HepG2 (cell line): ENCODE data around the gene DPYD. TPM values are rescaled to one million over a fixed set of nuclear protein-coding genes. Genes with fewer than 3 reads are reported as not detected.

Source experiments
- ATAC-seq: fragments of 200-7000 bp; cut with Tn5 transposase; 3 replicates; pipeline ENCODE4 v1.9.1; 2020; ENCODE audit warnings: mild to moderate bottlenecking, moderate library complexity
- BruUV-seq: library from RNA; stranded (reverse); fragments of 400-500 nt; replicated peaks from 2 replicates; lab custom pipeline; 2021; lab: Mats Ljungman, UMichigan
- CTCF ChIA-PET: fragments of 300-600 bp; formaldehyde crosslinking; extraction: SDS; loops from one replicate; lab custom pipeline; 2021; ENCODE audit warnings: low total read pairs, inconsistent platforms, low intra/inter-chr PET ratio; lab: Yijun Ruan, JAX
- POLR2A ChIA-PET: fragments of 350-600 bp; sonication (Branson Sonifier 250); formaldehyde crosslinking; loops from one replicate; lab custom pipeline; 2020; ENCODE audit warnings: antibody characterized with exemption, inconsistent platforms; lab: Yijun Ruan, JAX
- DNase-seq: peaks from one replicate; pipeline ENCODE4 v3.0.0-alpha.2; 2015; ENCODE audit warnings: low spot score
- FAIRE-seq: peaks from 3 replicates; lab custom pipeline; 2011; peaks lifted over from hg19 to GRCh38; lab: Jason Lieb, UNC
- H2AFZ ChIP-seq: one replicate; pipeline ENCODE4 v1.6.1; 2011; ENCODE audit warnings: low read length, inconsistent platforms
- H3K27ac ChIP-seq: fragments of 300-600 bp; 3 replicates; pipeline ENCODE4 v1.8.0; 2011; ENCODE audit warnings: mixed run types, mild to moderate bottlenecking, mixed read lengths, low read length, inconsistent platforms; ENCODE audit not compliant: insufficient read depth; ENCODE audit errors: extremely low read length
- H3K27me3 ChIP-seq, 2 experiments: fragments of 200-600 bp in 1 of 2; 2 replicates in 1 of 2; 3 replicates in 1 of 2; pipeline versions ENCODE4 v1.6.0 to v1.8.0; 2011; ENCODE audit warnings: low read length in 2 of 2, mild to moderate bottlenecking in 2 of 2, moderate library complexity in 2 of 2, inconsistent platforms in 1 of 2; ENCODE audit not compliant: insufficient read depth in 2 of 2, control insufficient read depth in 1 of 2
- H3K36me3 ChIP-seq, 2 experiments: fragments of 200-600 bp in 1 of 2; replicated peaks in 1 of 2; 2 replicates in 1 of 2; 3 replicates in 1 of 2; pipeline versions ENCODE4 v1.5.1 to v1.8.0; 2011; ENCODE audit warnings: low read length in 2 of 2, inconsistent platforms in 1 of 2; ENCODE audit not compliant: insufficient read depth in 2 of 2, control insufficient read depth in 1 of 2
- H3K4me1 ChIP-seq: 2 replicates; pipeline ENCODE4 v1.5.1; 2012; ENCODE audit warnings: low read length, inconsistent platforms; ENCODE audit not compliant: insufficient read depth
- H3K4me2 ChIP-seq: 2 replicates; pipeline ENCODE4 v1.6.0; 2011; ENCODE audit warnings: low read depth, low read length, inconsistent platforms
- H3K4me3 ChIP-seq, 3 experiments: fragments of 200-600 bp in 1 of 3; sonication (generic), shearing (Covaris generic) in 1 of 3; replicated peaks in 1 of 3; 2 replicates each; pipeline ENCODE4 v1.5.1; 2011 to 2016; ENCODE audit warnings: low read length in 3 of 3, inconsistent platforms in 2 of 3, low read depth in 2 of 3, mild to moderate bottlenecking in 2 of 3, control low read depth in 1 of 3, mixed read lengths in 1 of 3; ENCODE audit not compliant: insufficient read depth in 1 of 3
- H3K79me2 ChIP-seq: one replicate; pipeline ENCODE4 v1.6.1; 2011; ENCODE audit warnings: low read length, inconsistent platforms; ENCODE audit not compliant: insufficient read depth
- H3K9ac ChIP-seq: 2 replicates; pipeline ENCODE4 v1.6.0; 2011; ENCODE audit warnings: mild to moderate bottlenecking, low read depth, low read length, inconsistent platforms; ENCODE audit not compliant: insufficient read depth
- H3K9me3 ChIP-seq: 2 replicates; pipeline ENCODE4 v1.5.1; 2012; ENCODE audit warnings: mild to moderate bottlenecking, low read length
- H4K20me1 ChIP-seq: 2 replicates; pipeline ENCODE4 v1.6.0; 2011; ENCODE audit warnings: inconsistent platforms, mild to moderate bottlenecking, low read length, moderate library complexity; ENCODE audit not compliant: insufficient read depth
- DNMT1 ChIP-seq: sonication (generic); formaldehyde crosslinking; IDR thresholded peaks from 2 replicates; pipeline ENCODE4 v1.5.1; 2020; ENCODE audit warnings: mild to moderate bottlenecking, missing genetic modification reagents
- DPF2 ChIP-seq: sonication (generic); formaldehyde crosslinking; IDR thresholded peaks from 2 replicates; pipeline ENCODE4 v1.4.0; 2020; ENCODE audit warnings: mild to moderate bottlenecking, low read depth, missing genetic modification reagents, borderline replicate concordance
- FOSL2 ChIP-seq: sonication (generic); formaldehyde crosslinking; IDR thresholded peaks from 2 replicates; pipeline ENCODE4 v1.4.0; 2020; ENCODE audit warnings: missing genetic modification reagents
- KLF11 ChIP-seq: IDR thresholded peaks from 2 replicates; pipeline ENCODE4 v1.6.1; 2016; ENCODE audit warnings: missing compliant biosample characterization
- KLF16 ChIP-seq, 2 experiments: sonication (generic) in 1 of 2; formaldehyde crosslinking in 1 of 2; IDR thresholded peaks; 2 replicates each; pipeline versions ENCODE4 v1.6.1 to v1.8.0; 2016 to 2023; ENCODE audit warnings: missing genetic modification reagents in 2 of 2, missing compliant biosample characterization in 1 of 2
- RFX3 ChIP-seq: IDR thresholded peaks from 2 replicates; pipeline ENCODE4 v1.6.1; 2016; ENCODE audit warnings: missing biosample characterization, missing genetic modification reagents
- SP140L ChIP-seq: sonication (generic); formaldehyde crosslinking; IDR thresholded peaks from 2 replicates; pipeline ENCODE4 v1.4.0; 2020; ENCODE audit warnings: missing genetic modification reagents, borderline replicate concordance
- TBL1XR1 ChIP-seq: fragments of 150-350 bp; IDR thresholded peaks from 2 replicates; pipeline ENCODE4 v1.6.1; 2014; ENCODE audit warnings: borderline replicate concordance, low read length; ENCODE audit not compliant: partially characterized antibody
- U2AF1 ChIP-seq: fragments of 200-400 bp; formaldehyde crosslinking; optimal IDR thresholded peaks from 2 replicates; pipeline ENCODE3; 2017; ENCODE audit warnings: mild to moderate bottlenecking, low read depth, low read length
- ZBTB42 ChIP-seq: sonication (generic); formaldehyde crosslinking; IDR thresholded peaks from 2 replicates; pipeline ENCODE4 v1.5.0; 2020; ENCODE audit warnings: mild to moderate bottlenecking, missing genetic modification reagents
- ZFP1 ChIP-seq: IDR thresholded peaks from 2 replicates; pipeline ENCODE4 v1.6.1; 2016
- ZFP37 ChIP-seq: sonication (generic); formaldehyde crosslinking; IDR thresholded peaks from 2 replicates; pipeline ENCODE4 v1.4.0; 2020; ENCODE audit warnings: missing genetic modification reagents, borderline replicate concordance
- ZMAT3 ChIP-seq: sonication (generic); formaldehyde crosslinking; conservative IDR thresholded peaks from 2 replicates; pipeline ENCODE4 v1.7.0; 2021; ENCODE audit warnings: missing genetic modification reagents
- ZNF33B ChIP-seq: sonication (generic); formaldehyde crosslinking; IDR thresholded peaks from 2 replicates; pipeline ENCODE4 v1.5.1; 2020; ENCODE audit warnings: mild to moderate bottlenecking, missing genetic modification reagents
- ZNF564 ChIP-seq: sonication (generic); formaldehyde crosslinking; IDR thresholded peaks from 2 replicates; pipeline ENCODE4 v1.8.1; 2023; ENCODE audit warnings: mild to moderate bottlenecking, missing genetic modification reagents
- ZNF678 ChIP-seq: sonication (generic); formaldehyde crosslinking; IDR thresholded peaks from 2 replicates; pipeline ENCODE4 v1.4.0; 2020; ENCODE audit warnings: mild to moderate bottlenecking, missing genetic modification reagents
- WGBS: methylation state at CpG from one replicate; pipeline ENCODE4 v1.1.6; 2017; ENCODE audit warnings: low lambda C conversion rate; 5-methylcytosine and 5-hydroxymethylcytosine counted together
- in situ Hi-C: cut with HindIII; loops from 2 replicates; pipeline ENCODE4 v1.10.0; 2017; ENCODE audit warnings: low pct_unique_long_range_greater_than_20kb; ENCODE audit not compliant: extremely low pct_ligation_motif_present
- intact Hi-C: fragments of 100-400 bp; cut with micrococcal nuclease; formaldehyde crosslinking; loops from one replicate; pipeline ENCODE4 v1.10.0; 2022; ENCODE audit not compliant: unreplicated experiment
- polyA plus RNA-seq, 8 experiments: library from polyadenylated mRNA; depleted of rRNA in 3 of 8; stranded (reverse) in 7 of 8; unstranded in 1 of 8; fragments of >200 nt; fragmentation: Illumina TruSeq in 4 of 8; extraction: Trizol in 4 of 8; gene quantifications; 2 replicates each; pipeline versions ENCODE4 v1.2.1 to v1.2.3, GENCODE V29; 2011 to 2016; ENCODE audit warnings: low read depth in 4 of 8, missing spikeins in 1 of 8, mixed read lengths in 1 of 8; ENCODE audit not compliant: insufficient read depth in 1 of 8
- total RNA-seq, 5 experiments: library from RNA; depleted of rRNA; stranded (reverse); fragments of >200 nt; fragmentation: Illumina TruSeq; extraction: Trizol; gene quantifications; 2 replicates each; pipeline ENCODE4 v1.2.3, GENCODE V29; 2016; ENCODE audit warnings: low read depth in 1 of 5
- TF ChIP-seq, protein P1 (sequence below): sonication (generic); formaldehyde crosslinking; IDR thresholded peaks from 2 replicates; pipeline ENCODE4 v1.4.0; 2020; ENCODE audit warnings: missing genetic modification reagents, borderline replicate concordance
- TF ChIP-seq, protein P2 (sequence below): conservative IDR thresholded peaks from 2 replicates; pipeline ENCODE4 v1.6.1; 2018; ENCODE audit warnings: missing genetic modification reagents

DPYD gene
- total and polyA plus RNA-seq, 2 of the 13 experiments (the other 11 are each of a cell fraction or from before 2014, with no cell fraction given): 1.3 to 3.4 TPM

DNA sequence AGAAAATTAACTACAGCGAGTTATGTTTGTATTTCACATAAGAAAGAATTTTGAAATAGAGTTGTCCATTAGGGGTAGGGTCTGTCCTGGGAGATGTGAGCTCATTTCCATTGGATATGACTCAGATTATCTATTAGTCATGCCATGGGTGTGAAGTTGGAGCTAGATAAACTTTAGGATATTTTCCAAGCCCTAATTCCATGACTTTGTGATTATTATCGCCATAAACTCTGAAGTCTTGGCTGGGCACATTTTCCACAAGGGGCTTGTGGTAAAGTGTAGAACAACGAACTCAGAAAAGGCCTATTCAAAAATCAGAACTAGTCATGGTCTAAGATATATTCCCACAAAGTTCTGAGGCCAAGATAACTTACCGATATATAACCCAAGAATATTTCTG lies 396.6 kb downstream of the DPYD start:
- CTCF ChIA-PET: no interaction called here
- POLR2A ChIA-PET: no interaction called here
- Histone ChIP-seq H3K79me2 (no peaks in the 10 kb centered on the region), H3K4me2 (no peak overlapping the region), H3K27me3 (no peaks in the 10 kb centered on the region), H3K9me3 (peaks cover 13% of the 10 kb centered on the region; the same call in 1 of the 2 replicates), H2AFZ (no peak overlapping the region), H3K36me3 (no peaks in the 10 kb centered on the region), H3K9ac (no peak overlapping the region), H3K4me1 (no peaks in the 10 kb centered on the region), H3K4me3 (no peak overlapping the region), H3K27ac (no peak overlapping the region), H4K20me1 (no peaks in the 10 kb centered on the region)
- DNase-seq (no peak), ATAC-seq (no peak), FAIRE-seq (no peak)
- TF ChIP-seq, protein P1, sequence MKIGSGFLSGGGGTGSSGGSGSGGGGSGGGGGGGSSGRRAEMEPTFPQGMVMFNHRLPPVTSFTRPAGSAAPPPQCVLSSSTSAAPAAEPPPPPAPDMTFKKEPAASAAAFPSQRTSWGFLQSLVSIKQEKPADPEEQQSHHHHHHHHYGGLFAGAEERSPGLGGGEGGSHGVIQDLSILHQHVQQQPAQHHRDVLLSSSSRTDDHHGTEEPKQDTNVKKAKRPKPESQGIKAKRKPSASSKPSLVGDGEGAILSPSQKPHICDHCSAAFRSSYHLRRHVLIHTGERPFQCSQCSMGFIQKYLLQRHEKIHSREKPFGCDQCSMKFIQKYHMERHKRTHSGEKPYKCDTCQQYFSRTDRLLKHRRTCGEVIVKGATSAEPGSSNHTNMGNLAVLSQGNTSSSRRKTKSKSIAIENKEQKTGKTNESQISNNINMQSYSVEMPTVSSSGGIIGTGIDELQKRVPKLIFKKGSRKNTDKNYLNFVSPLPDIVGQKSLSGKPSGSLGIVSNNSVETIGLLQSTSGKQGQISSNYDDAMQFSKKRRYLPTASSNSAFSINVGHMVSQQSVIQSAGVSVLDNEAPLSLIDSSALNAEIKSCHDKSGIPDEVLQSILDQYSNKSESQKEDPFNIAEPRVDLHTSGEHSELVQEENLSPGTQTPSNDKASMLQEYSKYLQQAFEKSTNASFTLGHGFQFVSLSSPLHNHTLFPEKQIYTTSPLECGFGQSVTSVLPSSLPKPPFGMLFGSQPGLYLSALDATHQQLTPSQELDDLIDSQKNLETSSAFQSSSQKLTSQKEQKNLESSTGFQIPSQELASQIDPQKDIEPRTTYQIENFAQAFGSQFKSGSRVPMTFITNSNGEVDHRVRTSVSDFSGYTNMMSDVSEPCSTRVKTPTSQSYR (CRISPR knock-in tag): no peak
- no peak for TF ChIP-seq DNMT1 (CRISPR knock-in tag)
- TF ChIP-seq, protein P2, sequence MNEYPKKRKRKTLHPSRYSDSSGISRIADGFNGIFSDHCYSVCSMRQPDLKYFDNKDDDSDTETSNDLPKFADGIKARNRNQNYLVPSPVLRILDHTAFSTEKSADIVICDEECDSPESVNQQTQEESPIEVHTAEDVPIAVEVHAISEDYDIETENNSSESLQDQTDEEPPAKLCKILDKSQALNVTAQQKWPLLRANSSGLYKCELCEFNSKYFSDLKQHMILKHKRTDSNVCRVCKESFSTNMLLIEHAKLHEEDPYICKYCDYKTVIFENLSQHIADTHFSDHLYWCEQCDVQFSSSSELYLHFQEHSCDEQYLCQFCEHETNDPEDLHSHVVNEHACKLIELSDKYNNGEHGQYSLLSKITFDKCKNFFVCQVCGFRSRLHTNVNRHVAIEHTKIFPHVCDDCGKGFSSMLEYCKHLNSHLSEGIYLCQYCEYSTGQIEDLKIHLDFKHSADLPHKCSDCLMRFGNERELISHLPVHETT (CRISPR knock-in tag): no peak
- TF ChIP-seq KLF11 (CRISPR knock-in tag): no peak
- TF ChIP-seq KLF16 (CRISPR knock-in tag; IDR thresholded peaks at IDR 0.05): no peak
- TF ChIP-seq ZBTB42: no peak
- TF ChIP-seq SP140L (CRISPR knock-in tag): no peak
- no peak for TF ChIP-seq U2AF1
- TF ChIP-seq DPF2 (CRISPR knock-in tag): no peak
- no peak for TF ChIP-seq RFX3 (CRISPR knock-in tag)
- TF ChIP-seq ZNF564: no peak
- TF ChIP-seq ZNF33B (CRISPR knock-in tag): no peak
- no peak for TF ChIP-seq FOSL2 (CRISPR knock-in tag)
- no peak for TF ChIP-seq ZNF678 (CRISPR knock-in tag)
- TF ChIP-seq TBL1XR1: no peak
- TF ChIP-seq ZFP37 (CRISPR knock-in tag): no peak
- no peak for TF ChIP-seq ZMAT3 (CRISPR knock-in tag)
- no peak for TF ChIP-seq ZFP1 (CRISPR knock-in tag)
- WGBS: 65% methylated on average over 4 of the region's 4 CpGs
- intact Hi-C loops: loop anchor here (10.0 kb wide), 1 partner anchor 279 kb away; no protein-coding TSS in a partner anchor
- BruUV-seq: no TSS peak
- in situ Hi-C loops: no loop called here
